HG02981 (cell line): Measurements from ENCODE around the gene TNFRSF1A.
"Not testable (repeated sequence)": the region's sequence is repeated elsewhere in the genome, so short reads cannot be mapped to it uniquely, and the experiment has no call there.

Source experiments
- ATAC-seq: cut with Tn5 transposase; IDR thresholded peaks from one replicate; pipeline ENCODE4 v1.9.1; 2021; ENCODE audit warnings: mild to moderate bottlenecking, moderate library complexity; ENCODE audit not compliant: unreplicated experiment

Gene TNFRSF1A

DNA sequence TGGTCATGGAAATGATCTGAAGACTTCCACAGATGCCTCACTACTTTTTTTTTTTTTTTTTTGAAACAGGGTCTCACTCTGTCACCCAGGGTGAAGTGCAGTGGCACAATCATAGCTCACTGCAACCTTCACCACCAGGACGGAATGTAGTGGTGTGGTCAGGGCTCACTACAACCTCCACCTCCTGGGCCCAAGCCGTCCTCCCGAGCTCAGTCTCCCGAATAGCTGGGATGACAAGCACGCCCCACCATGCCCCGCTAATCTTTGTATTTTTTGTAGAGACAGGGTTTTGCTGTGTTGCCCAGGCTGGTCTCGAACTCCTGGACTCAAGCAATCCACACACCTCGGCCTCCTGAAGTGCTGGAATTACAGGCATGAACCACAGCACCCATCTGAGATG lies 3.3 kb downstream of the TNFRSF1A start:
- ATAC-seq = not testable (repeated sequence)

DNA sequence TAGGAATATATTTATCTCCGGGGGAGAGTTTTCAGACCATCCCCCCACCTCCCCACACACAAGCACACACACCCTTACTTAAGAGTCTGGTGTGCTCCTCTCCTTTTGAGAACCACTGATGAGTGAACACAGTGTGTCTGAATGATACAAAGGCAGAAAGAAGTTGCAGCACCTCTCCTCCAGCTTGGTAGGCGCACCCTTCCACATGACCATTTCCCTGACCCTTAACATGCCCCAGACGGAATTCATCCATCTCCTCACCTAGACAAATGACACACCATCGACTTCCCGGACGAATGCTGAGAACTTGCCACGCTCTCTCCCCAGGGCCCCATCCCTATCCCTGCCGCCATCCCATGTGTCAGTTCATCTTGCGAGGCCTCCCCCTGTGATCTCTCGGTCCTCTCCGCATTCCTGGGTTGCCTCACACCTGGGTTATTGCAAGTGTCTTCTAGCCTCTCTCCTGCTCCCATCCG lies 3.9 kb downstream of the TNFRSF1A start:
- no peak for ATAC-seq

GRCh38 chr12:6336889-6337853 lies 4.7 kb downstream of the TNFRSF1A start:
- no peak for ATAC-seq

- no peak for ATAC-seq
Observed at GRCh38 chr12:6336079-6336888, 5.6 kb downstream of the TNFRSF1A start.

DNA sequence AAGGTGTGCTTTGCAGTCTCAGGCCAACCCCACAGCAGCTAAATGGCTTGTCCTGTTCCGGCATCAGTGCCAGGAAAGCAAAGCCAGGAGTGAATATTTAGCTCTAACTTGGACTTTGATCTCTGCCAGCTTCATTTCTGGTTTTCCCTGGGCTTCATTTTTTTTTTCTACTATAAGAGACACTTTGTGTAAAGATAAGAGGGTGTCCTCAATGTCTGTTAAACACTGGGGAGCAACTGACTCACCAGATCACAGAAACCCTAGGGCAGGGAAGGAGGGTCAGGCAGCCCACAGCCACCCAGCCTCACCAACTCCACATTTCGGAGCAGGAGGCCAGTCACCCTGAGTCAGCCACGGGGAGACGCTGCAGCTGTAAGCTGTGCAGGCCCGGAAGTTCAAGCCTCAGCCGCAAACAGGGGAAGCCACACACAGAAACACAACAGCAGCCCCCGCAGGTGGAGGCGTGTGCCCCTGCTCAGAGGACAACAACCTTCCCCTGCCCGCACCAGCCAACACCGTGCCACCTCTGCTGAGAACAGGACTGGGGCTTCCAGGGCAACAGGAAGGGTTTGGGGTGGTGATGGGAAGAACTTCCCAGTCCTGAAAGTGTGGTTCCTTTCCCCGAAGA lies 6.3 kb downstream of the TNFRSF1A start:
- peak; percentile 76 for ATAC-seq

GRCh38 chr12:6334940-6335450 lies 6.9 kb downstream of the TNFRSF1A start:
- ATAC-seq = no peak

DNA sequence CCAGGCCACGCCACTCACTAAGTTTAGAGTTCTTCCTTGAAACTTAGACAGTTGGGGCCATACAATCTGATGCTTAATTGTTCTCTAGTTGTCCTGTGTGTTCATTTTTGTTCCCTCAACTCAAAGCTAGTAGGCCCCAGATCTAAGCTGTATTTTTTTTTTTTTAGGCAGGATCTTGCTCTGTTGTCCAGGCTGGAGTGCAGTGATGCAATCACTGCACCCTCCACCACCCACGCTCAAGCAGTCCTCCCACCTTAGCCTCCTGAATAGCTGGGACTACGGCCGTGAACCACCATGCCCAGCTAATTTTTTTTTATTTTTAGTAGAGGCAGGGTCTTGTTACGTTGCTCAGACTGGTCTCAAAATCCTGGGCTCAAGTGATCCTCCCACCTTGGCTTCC lies 7.5 kb downstream of the TNFRSF1A start:
- no peak for ATAC-seq

GRCh38 chr12:6333566-6333965 lies 8.3 kb downstream of the TNFRSF1A start:
- no peak for ATAC-seq

GRCh38 chr12:6333029-6333428 lies 8.8 kb downstream of the TNFRSF1A start:
- ATAC-seq = no peak

DNA sequence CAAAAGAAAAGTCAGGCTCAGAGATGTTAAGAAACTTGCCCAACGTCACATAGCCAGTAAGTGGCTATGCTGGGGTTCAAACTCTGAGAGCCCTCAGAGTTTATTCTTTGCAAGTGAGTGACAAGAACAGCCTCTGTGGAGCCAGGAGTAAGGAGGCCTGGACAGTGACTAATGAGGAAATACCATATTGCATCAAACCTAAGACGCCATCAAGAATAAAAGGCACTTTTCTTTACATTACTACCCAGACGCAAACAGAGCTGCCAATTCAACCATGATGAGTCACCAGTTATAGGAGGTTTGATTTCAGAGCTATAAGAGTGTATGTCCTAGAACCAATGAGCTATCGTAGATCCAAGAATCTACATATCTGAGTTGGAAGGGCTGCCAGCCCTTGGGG lies 9.4 kb downstream of the TNFRSF1A start:
- no peak for ATAC-seq

DNA sequence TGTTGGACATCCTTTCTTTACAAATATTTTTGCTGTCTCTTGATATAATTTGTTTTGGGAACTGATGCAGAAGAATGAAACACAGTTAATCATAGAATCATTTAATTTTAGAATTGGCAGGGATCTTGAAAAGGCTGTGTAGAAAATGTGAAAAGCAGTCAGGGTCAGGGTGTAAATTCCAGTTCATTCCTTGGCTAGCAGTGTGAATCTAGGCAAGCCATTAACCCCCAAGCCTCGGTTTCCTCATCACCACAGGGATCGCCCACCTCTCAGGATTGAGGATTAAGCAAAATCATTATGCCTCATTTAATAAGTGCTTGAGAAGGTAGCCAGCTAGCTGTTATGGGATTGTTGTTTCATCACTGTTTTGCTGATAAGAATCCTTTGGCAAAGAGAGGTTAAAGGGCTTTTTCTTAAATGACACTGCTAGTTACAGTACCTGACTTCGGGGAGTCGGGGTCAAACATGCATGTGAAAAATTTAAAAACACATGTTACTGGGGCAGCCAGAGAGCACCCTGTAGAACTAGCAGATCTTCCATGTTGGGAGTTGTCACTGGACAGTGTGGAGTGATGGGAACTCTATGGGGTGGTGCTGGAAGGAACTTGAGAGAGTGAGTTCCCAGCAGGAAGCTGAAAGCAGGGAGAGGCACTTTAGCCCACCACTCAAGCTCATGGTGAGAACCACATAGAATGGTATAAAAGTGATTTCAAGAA lies 10.7 kb downstream of the TNFRSF1A start:
- no peak for ATAC-seq

DNA sequence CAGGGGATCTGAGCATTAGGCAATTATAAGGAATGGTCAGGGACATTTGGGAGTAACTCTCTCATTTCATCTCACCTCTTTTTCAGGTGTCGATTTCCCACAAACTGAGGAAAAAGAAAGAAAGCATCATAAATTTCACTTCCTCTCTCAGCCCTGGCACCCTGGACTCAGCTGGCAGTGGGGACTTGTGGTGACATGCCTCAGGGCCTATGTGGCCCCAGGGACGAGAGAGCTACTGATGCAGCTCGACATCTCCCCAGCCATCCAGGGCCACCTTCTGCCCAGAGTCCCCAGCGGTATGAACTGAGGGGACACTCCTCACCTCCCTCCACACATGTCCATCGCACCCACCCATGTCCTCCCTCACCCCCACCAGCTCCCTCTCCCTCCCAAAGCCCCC lies 11.7 kb downstream of the TNFRSF1A start:
- peak; percentile 48 for ATAC-seq

- no peak for ATAC-seq
Observed at GRCh38 chr12:6329703-6330064, 12.2 kb downstream of the TNFRSF1A start.

DNA sequence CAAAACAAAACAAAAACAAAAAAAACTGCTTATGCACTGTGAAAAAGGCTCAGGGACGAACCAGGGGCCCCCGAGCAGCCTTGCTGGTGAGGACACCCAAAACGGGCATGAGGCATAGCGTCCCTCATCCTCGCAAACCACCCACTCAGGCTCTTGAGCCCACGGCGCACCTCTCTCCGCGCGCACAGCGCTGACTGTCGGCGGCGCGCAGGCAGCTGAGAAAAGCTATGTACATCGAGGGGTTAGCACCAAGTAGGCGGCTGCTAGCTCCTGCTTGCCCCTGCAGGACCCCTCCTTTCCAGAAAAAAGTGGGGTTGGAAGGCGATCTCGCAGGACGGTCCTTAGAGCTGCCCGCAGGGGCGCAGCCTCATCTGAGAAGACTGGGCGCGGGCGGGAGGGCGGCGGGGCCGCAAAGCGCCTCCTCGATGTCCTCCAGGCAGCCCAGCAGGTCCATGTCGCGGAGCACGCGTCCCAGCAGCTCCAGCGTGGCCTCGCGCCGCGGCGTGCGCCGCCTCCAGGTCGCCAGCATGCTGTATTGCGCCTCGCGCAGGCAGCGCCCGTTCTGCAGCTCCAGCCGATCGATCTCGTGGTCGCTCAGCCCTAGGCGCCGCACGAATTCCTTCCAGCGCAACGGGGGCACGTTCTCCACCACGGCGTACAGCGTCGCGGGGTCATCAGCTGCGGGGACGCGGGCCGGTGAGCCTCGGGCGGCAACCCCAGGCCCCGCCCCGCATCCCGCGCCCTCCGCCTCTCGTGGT lies 12.8 kb downstream of the TNFRSF1A start:
- ATAC-seq = no peak

GRCh38 chr12:6328045-6328779 lies 13.7 kb downstream of the TNFRSF1A start:
- ATAC-seq = no peak

DNA sequence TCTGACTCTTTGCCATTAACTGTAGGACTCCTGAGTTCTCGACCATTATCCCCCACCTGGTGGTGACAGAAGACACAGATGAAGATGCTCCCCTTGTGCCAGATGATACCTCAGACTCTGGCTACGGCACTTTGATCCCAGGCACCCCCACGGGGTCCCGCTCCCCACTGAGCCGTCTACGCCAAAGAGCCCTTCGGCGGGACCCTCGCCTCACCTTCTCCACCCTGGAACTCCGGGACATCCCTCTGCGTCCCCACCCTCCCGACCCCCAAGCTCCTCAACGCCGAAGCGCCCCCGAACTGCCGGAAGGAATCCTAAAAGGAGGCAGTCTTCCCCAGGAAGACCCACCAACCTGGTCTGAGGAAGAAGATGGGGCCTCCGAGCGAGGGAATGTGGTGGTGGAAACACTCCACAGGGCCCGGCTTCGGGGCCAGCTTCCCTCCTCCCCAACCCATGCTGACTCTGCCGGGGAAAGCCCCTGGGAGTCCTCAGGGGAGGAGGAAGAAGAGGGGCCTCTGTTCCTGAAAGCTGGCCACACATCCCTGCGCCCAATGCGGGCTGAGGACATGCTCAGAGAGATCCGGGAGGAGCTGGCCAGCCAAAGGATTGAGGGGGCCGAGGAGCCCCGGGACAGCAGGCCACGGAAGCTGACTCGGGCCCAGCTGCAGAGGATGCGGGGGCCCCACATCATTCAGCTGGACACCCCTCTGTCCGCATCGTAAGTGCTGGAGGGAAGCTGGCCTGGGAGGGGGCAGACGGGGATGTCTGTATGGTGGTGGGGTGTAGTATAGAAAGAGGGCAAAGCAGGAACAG lies 14.4 kb downstream of the TNFRSF1A start:
- ATAC-seq = no peak

- no peak for ATAC-seq
Observed at GRCh38 chr12:6326316-6327228, 15.3 kb downstream of the TNFRSF1A start.
